ENCODE measurements around the gene GPN1. TPM values are rescaled to one million over a fixed set of nuclear protein-coding genes. Genes with fewer than 3 reads are reported as not detected.

The GPN1 gene
- total and polyA plus RNA-seq, 9 donors: 26.3 to 37.2 (median 32.8) TPM

- Histone ChIP-seq H3K4me1 (ENCODE audit: control insufficient read depth, insufficient read depth, low read length) (no peaks in the 10 kb centered on the region), H3K27me3 (ENCODE audit: control insufficient read depth, insufficient read depth, low read length) (no peaks in the 10 kb centered on the region), H3K9me3 (replicated peaks; ENCODE audit: control insufficient read depth, low read depth, low read length) (no peaks in the 10 kb centered on the region), H3K36me3 (ENCODE audit: control insufficient read depth, insufficient read depth, low read length) (peaks cover 47% of the 10 kb centered on the region), H3K27ac (ENCODE audit: low read length) (no peak overlapping the region), H3K4me3 (ENCODE audit: low read length) (no peak overlapping the region)
- DNase-seq: no peak
- no CpG with 5 or more reads among the region's 3 CpGs for WGBS (ENCODE audit: insufficient coverage)
Measured at GRCh38 chr2:27685577-27685976, 56.7 kb downstream of the GPN1 start.

GRCh38 chr2:27687232-27687631 lies 58.4 kb downstream of the GPN1 start:
- Histone ChIP-seq H3K4me1 (ENCODE audit: control insufficient read depth, insufficient read depth, low read length) (no peaks in the 10 kb centered on the region), H3K27ac (ENCODE audit: low read length) (no peak overlapping the region), H3K4me3 (ENCODE audit: low read length) (no peak overlapping the region), H3K9me3 (replicated peaks; ENCODE audit: control insufficient read depth, low read depth, low read length) (no peaks in the 10 kb centered on the region), H3K27me3 (ENCODE audit: control insufficient read depth, insufficient read depth, low read length) (no peaks in the 10 kb centered on the region), H3K36me3 (ENCODE audit: control insufficient read depth, insufficient read depth, low read length) (peaks cover 37% of the 10 kb centered on the region)
- no peak for DNase-seq
- no CpG with 5 or more reads among the region's 1 CpG for WGBS (ENCODE audit: insufficient coverage)

- H3K36me3 ChIP-seq (ENCODE audit: control insufficient read depth, insufficient read depth, low read length): peaks cover 28% of the 10 kb centered on the region
- DNase-seq: no peak
Measured at GRCh38 chr2:27689424-27689823, 60.6 kb downstream of the GPN1 start.

GRCh38 chr2:27690052-27690451 lies 61.2 kb downstream of the GPN1 start:
- H3K36me3 ChIP-seq (ENCODE audit: control insufficient read depth, insufficient read depth, low read length): peaks cover 29% of the 10 kb centered on the region
- H3K27ac ChIP-seq (ENCODE audit: low read length): no peak overlapping the region
- H3K4me3 ChIP-seq (ENCODE audit: low read length): no peak overlapping the region
- no peak for DNase-seq
- no peaks in the 10 kb centered on the region for H3K27me3 ChIP-seq (ENCODE audit: control insufficient read depth, insufficient read depth, low read length)
- H3K4me1 ChIP-seq (ENCODE audit: control insufficient read depth, insufficient read depth, low read length): no peaks in the 10 kb centered on the region
- no peaks in the 10 kb centered on the region for H3K9me3 ChIP-seq (replicated peaks; ENCODE audit: control insufficient read depth, low read depth, low read length)

More at GRCh38 chr2:27689424-27689823, 60.6 kb downstream of the GPN1 start:
- WGBS (ENCODE audit: insufficient coverage): 88% methylated on average over 2 of the region's 2 CpGs
- H3K9me3 ChIP-seq (replicated peaks; ENCODE audit: control insufficient read depth, low read depth, low read length): no peaks in the 10 kb centered on the region
- no peak overlapping the region for H3K27ac ChIP-seq (ENCODE audit: low read length)
- no peak overlapping the region for H3K4me3 ChIP-seq (ENCODE audit: low read length)
- no peaks in the 10 kb centered on the region for H3K4me1 ChIP-seq (ENCODE audit: control insufficient read depth, insufficient read depth, low read length)
- no peaks in the 10 kb centered on the region for H3K27me3 ChIP-seq (ENCODE audit: control insufficient read depth, insufficient read depth, low read length)

GRCh38 chr2:27697660-27698059 lies 68.8 kb downstream of the GPN1 start:
- Histone ChIP-seq H3K27ac (ENCODE audit: low read length) (no peak overlapping the region), H3K36me3 (ENCODE audit: control insufficient read depth, insufficient read depth, low read length) (peaks cover 24% of the 10 kb centered on the region), H3K27me3 (ENCODE audit: control insufficient read depth, insufficient read depth, low read length) (no peaks in the 10 kb centered on the region), H3K9me3 (replicated peaks; ENCODE audit: control insufficient read depth, low read depth, low read length) (no peaks in the 10 kb centered on the region), H3K4me3 (ENCODE audit: low read length) (no peak overlapping the region), H3K4me1 (ENCODE audit: control insufficient read depth, insufficient read depth, low read length) (peaks cover 11% of the 10 kb centered on the region)
- DNase-seq: no peak
- WGBS (ENCODE audit: insufficient coverage): no CpG with 5 or more reads among the region's 1 CpG

Other genes starting within 250 kb of the GPN1 start
- 7.3 TPM for gene ZNF513, start 248.3 kb upstream of the GPN1 start, total RNA-seq
- gene ZNF513, start 248.3 kb upstream of the GPN1 start, polyA plus RNA-seq (ENCODE audit: insufficient read depth in 1 of 8, insufficient read length in 8 of 8, low replicate concordance in 1 of 8): 10 to 100 TPM; 11.5 to 19.0 (median 14.0) TPM
- gene PPM1G, start 219.5 kb upstream of the GPN1 start, total RNA-seq: 39.0 TPM
- 10 to 100 TPM; 54.9 to 70.1 (median 60.7) TPM for gene PPM1G, start 219.5 kb upstream of the GPN1 start, polyA plus RNA-seq (ENCODE audit: insufficient read depth in 1 of 8, insufficient read length in 8 of 8, low replicate concordance in 1 of 8)
- 65.9 TPM for gene NRBP1, start 200.4 kb upstream of the GPN1 start, total RNA-seq
- gene NRBP1, start 200.4 kb upstream of the GPN1 start, polyA plus RNA-seq (ENCODE audit: insufficient read depth in 1 of 8, insufficient read length in 8 of 8, low replicate concordance in 1 of 8): 100 to 1,000 TPM; 109 to 135 (median 116) TPM
- gene KRTCAP3, start 186.7 kb upstream of the GPN1 start, total RNA-seq: 0.53 TPM
- 1 to 10 TPM in 7 of 8 donors, under 1 TPM in 1; 1.00 to 4.3 (median 2.4) TPM for gene KRTCAP3, start 186.7 kb upstream of the GPN1 start, polyA plus RNA-seq (ENCODE audit: insufficient read depth in 1 of 8, insufficient read length in 8 of 8, low replicate concordance in 1 of 8)
- 17.8 TPM for gene IFT172, start 139.3 kb upstream of the GPN1 start, total RNA-seq
- gene IFT172, start 139.3 kb upstream of the GPN1 start, polyA plus RNA-seq (ENCODE audit: insufficient read depth in 1 of 8, insufficient read length in 8 of 8, low replicate concordance in 1 of 8): 10 to 100 TPM; 14.4 to 29.3 (median 21.1) TPM
- 11.0 TPM for gene FNDC4, start 133.8 kb upstream of the GPN1 start, total RNA-seq
- 10 to 100 TPM in 3 of 8 donors, 1 to 10 TPM in 5; 8.0 to 13.4 (median 9.5) TPM for gene FNDC4, start 133.8 kb upstream of the GPN1 start, polyA plus RNA-seq (ENCODE audit: insufficient read depth in 1 of 8, insufficient read length in 8 of 8, low replicate concordance in 1 of 8)
- gene GCKR, start 132.2 kb upstream of the GPN1 start, total RNA-seq: not detected
- under 1 TPM in 7 of 8 donors, not detected in 1; 0.06 to 0.31 (median 0.15) TPM for gene GCKR, start 132.2 kb upstream of the GPN1 start, polyA plus RNA-seq (ENCODE audit: insufficient read depth in 1 of 8, insufficient read length in 8 of 8, low replicate concordance in 1 of 8)
- 44.6 TPM for gene ZNF512, start 46.0 kb upstream of the GPN1 start, total RNA-seq
- gene ZNF512, start 46.0 kb upstream of the GPN1 start, polyA plus RNA-seq (ENCODE audit: insufficient read depth in 1 of 8, insufficient read length in 8 of 8, low replicate concordance in 1 of 8): 10 to 100 TPM; 37.1 to 46.4 (median 40.6) TPM
- 6.1 TPM for gene CCDC121, start within 50 bp of the GPN1 start, total RNA-seq
- gene CCDC121, start within 50 bp of the GPN1 start, polyA plus RNA-seq (ENCODE audit: insufficient read depth in 1 of 8, insufficient read length in 8 of 8, low replicate concordance in 1 of 8): 1 to 10 TPM; 5.5 to 7.0 (median 6.7) TPM
- gene SUPT7L, start 34.6 kb downstream of the GPN1 start, total RNA-seq: 25.8 TPM
- 10 to 100 TPM; 25.1 to 36.6 (median 30.4) TPM for gene SUPT7L, start 34.6 kb downstream of the GPN1 start, polyA plus RNA-seq (ENCODE audit: insufficient read depth in 1 of 8, insufficient read length in 8 of 8, low replicate concordance in 1 of 8)
- 23.5 TPM for gene SLC4A1AP, start 34.8 kb downstream of the GPN1 start, total RNA-seq
- gene SLC4A1AP, start 34.8 kb downstream of the GPN1 start, polyA plus RNA-seq (ENCODE audit: insufficient read depth in 1 of 8, insufficient read length in 8 of 8, low replicate concordance in 1 of 8): 10 to 100 TPM; 22.9 to 25.3 (median 23.8) TPM
- gene MRPL33, start 142.7 kb downstream of the GPN1 start, total RNA-seq: 187 TPM
- gene MRPL33, start 142.7 kb downstream of the GPN1 start, polyA plus RNA-seq (ENCODE audit: insufficient read depth in 1 of 8, insufficient read length in 8 of 8, low replicate concordance in 1 of 8): 100 to 1,000 TPM in 6 of 8 donors, 10 to 100 TPM in 2; 94.7 to 130 (median 112) TPM

All from muscle of leg (tissue), 11 donors.